HepG2 (cell line): Measurements from ENCODE around the gene ATP2A2. TPM values are rescaled to one million over a fixed set of nuclear protein-coding genes. Genes with fewer than 3 reads are reported as not detected.

ENCODE experiments used
- ATAC-seq: fragments of 200-7000 bp; cut with Tn5 transposase; 3 replicates; pipeline ENCODE4 v1.9.1; 2020; ENCODE audit warnings: mild to moderate bottlenecking, moderate library complexity
- BruUV-seq: library from RNA; stranded (reverse); fragments of 400-500 nt; replicated peaks from 2 replicates; lab custom pipeline; 2021; lab: Mats Ljungman, UMichigan
- CTCF ChIA-PET: fragments of 300-600 bp; formaldehyde crosslinking; extraction: SDS; loops from one replicate; lab custom pipeline; 2021; ENCODE audit warnings: low total read pairs, inconsistent platforms, low intra/inter-chr PET ratio; lab: Yijun Ruan, JAX
- POLR2A ChIA-PET: fragments of 350-600 bp; sonication (Branson Sonifier 250); formaldehyde crosslinking; loops from one replicate; lab custom pipeline; 2020; ENCODE audit warnings: antibody characterized with exemption, inconsistent platforms; lab: Yijun Ruan, JAX
- DNase-seq: peaks from one replicate; pipeline ENCODE4 v3.0.0-alpha.2; 2015; ENCODE audit warnings: low spot score
- FAIRE-seq: peaks from 3 replicates; lab custom pipeline; 2011; peaks lifted over from hg19 to GRCh38; lab: Jason Lieb, UNC
- H2AFZ ChIP-seq: one replicate; pipeline ENCODE4 v1.6.1; 2011; ENCODE audit warnings: low read length, inconsistent platforms
- H3K27ac ChIP-seq: fragments of 300-600 bp; 3 replicates; pipeline ENCODE4 v1.8.0; 2011; ENCODE audit warnings: mixed run types, mild to moderate bottlenecking, mixed read lengths, low read length, inconsistent platforms; ENCODE audit not compliant: insufficient read depth; ENCODE audit errors: extremely low read length
- H3K27me3 ChIP-seq, 2 experiments: fragments of 200-600 bp in 1 of 2; 2 replicates in 1 of 2; 3 replicates in 1 of 2; pipeline versions ENCODE4 v1.6.0 to v1.8.0; 2011; ENCODE audit warnings: low read length in 2 of 2, mild to moderate bottlenecking in 2 of 2, moderate library complexity in 2 of 2, inconsistent platforms in 1 of 2; ENCODE audit not compliant: insufficient read depth in 2 of 2, control insufficient read depth in 1 of 2
- H3K36me3 ChIP-seq, 2 experiments: fragments of 200-600 bp in 1 of 2; replicated peaks in 1 of 2; 2 replicates in 1 of 2; 3 replicates in 1 of 2; pipeline versions ENCODE4 v1.5.1 to v1.8.0; 2011; ENCODE audit warnings: low read length in 2 of 2, inconsistent platforms in 1 of 2; ENCODE audit not compliant: insufficient read depth in 2 of 2, control insufficient read depth in 1 of 2
- H3K4me1 ChIP-seq: 2 replicates; pipeline ENCODE4 v1.5.1; 2012; ENCODE audit warnings: low read length, inconsistent platforms; ENCODE audit not compliant: insufficient read depth
- H3K4me2 ChIP-seq: 2 replicates; pipeline ENCODE4 v1.6.0; 2011; ENCODE audit warnings: low read depth, low read length, inconsistent platforms
- H3K4me3 ChIP-seq, 3 experiments: fragments of 200-600 bp in 1 of 3; sonication (generic), shearing (Covaris generic) in 1 of 3; replicated peaks in 1 of 3; 2 replicates each; pipeline ENCODE4 v1.5.1; 2011 to 2016; ENCODE audit warnings: low read length in 3 of 3, inconsistent platforms in 2 of 3, low read depth in 2 of 3, mild to moderate bottlenecking in 2 of 3, control low read depth in 1 of 3, mixed read lengths in 1 of 3; ENCODE audit not compliant: insufficient read depth in 1 of 3
- H3K79me2 ChIP-seq: one replicate; pipeline ENCODE4 v1.6.1; 2011; ENCODE audit warnings: low read length, inconsistent platforms; ENCODE audit not compliant: insufficient read depth
- H3K9ac ChIP-seq: 2 replicates; pipeline ENCODE4 v1.6.0; 2011; ENCODE audit warnings: mild to moderate bottlenecking, low read depth, low read length, inconsistent platforms; ENCODE audit not compliant: insufficient read depth
- H3K9me3 ChIP-seq: 2 replicates; pipeline ENCODE4 v1.5.1; 2012; ENCODE audit warnings: mild to moderate bottlenecking, low read length
- H4K20me1 ChIP-seq: 2 replicates; pipeline ENCODE4 v1.6.0; 2011; ENCODE audit warnings: inconsistent platforms, mild to moderate bottlenecking, low read length, moderate library complexity; ENCODE audit not compliant: insufficient read depth
- ADNP ChIP-seq: sonication (generic); formaldehyde crosslinking; IDR thresholded peaks from 2 replicates; pipeline ENCODE4 v1.4.0; 2020; ENCODE audit warnings: missing genetic modification reagents
- CHCHD3 ChIP-seq: sonication (generic); formaldehyde crosslinking; IDR thresholded peaks from 2 replicates; pipeline ENCODE4 v1.8.0; 2022; ENCODE audit warnings: mild to moderate bottlenecking, missing genetic modification reagents, moderate library complexity
- FOXM1 ChIP-seq: sonication (generic); formaldehyde crosslinking; IDR thresholded peaks from 2 replicates; pipeline ENCODE4 v1.5.0; 2020; ENCODE audit warnings: missing genetic modification reagents
- FOXO1 ChIP-seq: sonication (generic); formaldehyde crosslinking; IDR thresholded peaks from 2 replicates; pipeline ENCODE4 v1.4.0; 2020; ENCODE audit warnings: missing genetic modification reagents
- HDAC1 ChIP-seq: sonication (generic); formaldehyde crosslinking; IDR thresholded peaks from 2 replicates; pipeline ENCODE4 v1.5.1; 2020; ENCODE audit warnings: mild to moderate bottlenecking, missing genetic modification reagents
- IKZF4 ChIP-seq: sonication (generic); formaldehyde crosslinking; IDR thresholded peaks from 2 replicates; pipeline ENCODE4 v1.5.1; 2020; ENCODE audit warnings: borderline replicate concordance, mild to moderate bottlenecking, low read depth, missing genetic modification reagents; ENCODE audit errors: not compliant biosample characterization
- RAD51 ChIP-seq: fragments of 450-650 bp; IDR thresholded peaks from 2 replicates; pipeline ENCODE4 v1.6.1; 2016; ENCODE audit warnings: borderline replicate concordance
- ZFP36L2 ChIP-seq: sonication (generic); formaldehyde crosslinking; IDR thresholded peaks from 2 replicates; pipeline ENCODE4 v1.4.0; 2020; ENCODE audit warnings: missing genetic modification reagents
- ZMYM3 ChIP-seq: sonication (generic); formaldehyde crosslinking; IDR thresholded peaks from 2 replicates; pipeline ENCODE4 v1.5.1; 2020; ENCODE audit warnings: mild to moderate bottlenecking, missing genetic modification reagents
- ZNF496 ChIP-seq: sonication (generic); formaldehyde crosslinking; IDR thresholded peaks from 2 replicates; pipeline ENCODE4 v1.8.1; 2023; ENCODE audit warnings: mild to moderate bottlenecking, moderate library complexity, missing genetic modification reagents; ENCODE audit not compliant: insufficient replicate concordance
- ZNF547 ChIP-seq: sonication (generic); formaldehyde crosslinking; IDR thresholded peaks from 2 replicates; pipeline ENCODE4 v1.5.1; 2020; ENCODE audit warnings: mild to moderate bottlenecking, missing genetic modification reagents
- ZNF615 ChIP-seq: sonication (generic); formaldehyde crosslinking; IDR thresholded peaks from 2 replicates; pipeline ENCODE4 v1.5.0; 2020; ENCODE audit warnings: mild to moderate bottlenecking, missing genetic modification reagents, borderline replicate concordance
- WGBS: methylation state at CpG from one replicate; pipeline ENCODE4 v1.1.6; 2017; ENCODE audit warnings: low lambda C conversion rate; 5-methylcytosine and 5-hydroxymethylcytosine counted together
- in situ Hi-C: cut with HindIII; loops from 2 replicates; pipeline ENCODE4 v1.10.0; 2017; ENCODE audit warnings: low pct_unique_long_range_greater_than_20kb; ENCODE audit not compliant: extremely low pct_ligation_motif_present
- intact Hi-C: fragments of 100-400 bp; cut with micrococcal nuclease; formaldehyde crosslinking; loops from one replicate; pipeline ENCODE4 v1.10.0; 2022; ENCODE audit not compliant: unreplicated experiment
- polyA plus RNA-seq, 8 experiments: library from polyadenylated mRNA; depleted of rRNA in 3 of 8; stranded (reverse) in 7 of 8; unstranded in 1 of 8; fragments of >200 nt; fragmentation: Illumina TruSeq in 4 of 8; extraction: Trizol in 4 of 8; gene quantifications; 2 replicates each; pipeline versions ENCODE4 v1.2.1 to v1.2.3, GENCODE V29; 2011 to 2016; ENCODE audit warnings: low read depth in 4 of 8, missing spikeins in 1 of 8, mixed read lengths in 1 of 8; ENCODE audit not compliant: insufficient read depth in 1 of 8
- total RNA-seq, 5 experiments: library from RNA; depleted of rRNA; stranded (reverse); fragments of >200 nt; fragmentation: Illumina TruSeq; extraction: Trizol; gene quantifications; 2 replicates each; pipeline ENCODE4 v1.2.3, GENCODE V29; 2016; ENCODE audit warnings: low read depth in 1 of 5
- TF ChIP-seq, protein P1 (sequence below): sonication (generic); formaldehyde crosslinking; IDR thresholded peaks from 2 replicates; pipeline ENCODE4 v1.8.1; 2023; ENCODE audit warnings: mild to moderate bottlenecking, missing genetic modification reagents
- TF ChIP-seq, protein P2 (sequence below): sonication (generic); formaldehyde crosslinking; IDR thresholded peaks from 2 replicates; pipeline ENCODE4 v1.5.0; 2020; ENCODE audit warnings: mild to moderate bottlenecking, missing genetic modification reagents
- TF ChIP-seq, protein P3 (sequence below): sonication (generic); formaldehyde crosslinking; IDR thresholded peaks from 2 replicates; pipeline ENCODE4 v1.5.0; 2020; ENCODE audit warnings: mild to moderate bottlenecking, missing genetic modification reagents, borderline replicate concordance

Gene ATP2A2
- total and polyA plus RNA-seq, 2 of the 13 experiments (the other 11 are each of a cell fraction or from before 2014, with no cell fraction given), result 35.4 to 85.5 TPM

DNA sequence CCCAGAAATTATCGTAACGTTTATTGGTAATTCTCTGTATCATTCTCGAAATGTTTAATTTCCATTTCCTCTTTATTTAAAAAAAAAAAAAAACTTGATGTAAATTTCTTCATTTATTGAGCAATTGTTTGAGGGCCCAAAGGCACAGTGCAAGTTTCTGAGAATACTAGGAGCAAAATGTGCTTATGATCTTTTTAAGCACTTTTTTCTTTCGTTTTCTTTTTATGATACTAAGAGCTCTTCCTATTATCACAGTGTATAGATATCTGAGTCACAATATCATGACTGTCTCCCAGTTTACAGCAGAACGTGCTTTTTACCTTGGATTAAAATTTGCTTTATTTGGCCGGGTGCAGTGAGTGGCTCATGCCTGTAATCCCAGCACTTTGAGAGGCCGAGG, 5.6 kb downstream of the ATP2A2 start:
- POLR2A ChIA-PET, result interaction anchor here (0.7 to 1.6 kb wide), 2 partner anchors 9 to 198 kb away, joined by 3 read pairs; no protein-coding TSS in a partner anchor
- WGBS, result 92% methylated on average over 7 of the region's 7 CpGs
- H3K79me2 ChIP-seq, result peaks cover 93% of the 10 kb centered on the region
- H3K4me1 ChIP-seq, result peaks cover 69% of the 10 kb centered on the region
- no peak overlapping the region for H3K9ac ChIP-seq
- no peaks in the 10 kb centered on the region for H3K27me3 ChIP-seq
- H3K4me2 ChIP-seq, result no peak overlapping the region; the same call in 1 of the 2 replicates
- no TSS peak for BruUV-seq
- no peak for TF ChIP-seq ZNF615 (CRISPR knock-in tag)
- TF ChIP-seq, protein P1, sequence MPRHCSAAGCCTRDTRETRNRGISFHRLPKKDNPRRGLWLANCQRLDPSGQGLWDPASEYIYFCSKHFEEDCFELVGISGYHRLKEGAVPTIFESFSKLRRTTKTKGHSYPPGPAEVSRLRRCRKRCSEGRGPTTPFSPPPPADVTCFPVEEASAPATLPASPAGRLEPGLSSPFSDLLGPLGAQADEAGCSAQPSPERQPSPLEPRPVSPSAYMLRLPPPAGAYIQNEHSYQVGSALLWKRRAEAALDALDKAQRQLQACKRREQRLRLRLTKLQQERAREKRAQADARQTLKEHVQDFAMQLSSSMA, result no peak
- TF ChIP-seq HDAC1 (CRISPR knock-in tag), result no peak
- no peak for TF ChIP-seq ZMYM3 (CRISPR knock-in tag)
- in situ Hi-C loops, result no loop called here
- no peak for DNase-seq
- ATAC-seq, result no peak
- intact Hi-C loops, result no loop called here
- no peak overlapping the region; a peak in 1 of 6 replicates for H3K4me3 ChIP-seq
- no peak overlapping the region for H2AFZ ChIP-seq
- FAIRE-seq, result no peak
- H3K36me3 ChIP-seq, result peaks cover 8 to 52% of the 10 kb centered on the region in 2 experiments
- CTCF ChIA-PET, result no interaction called here
- H3K9me3 ChIP-seq, result no peaks in the 10 kb centered on the region
- H3K27ac ChIP-seq, result no peak overlapping the region
- H4K20me1 ChIP-seq, result peaks cover 49% of the 10 kb centered on the region

DNA sequence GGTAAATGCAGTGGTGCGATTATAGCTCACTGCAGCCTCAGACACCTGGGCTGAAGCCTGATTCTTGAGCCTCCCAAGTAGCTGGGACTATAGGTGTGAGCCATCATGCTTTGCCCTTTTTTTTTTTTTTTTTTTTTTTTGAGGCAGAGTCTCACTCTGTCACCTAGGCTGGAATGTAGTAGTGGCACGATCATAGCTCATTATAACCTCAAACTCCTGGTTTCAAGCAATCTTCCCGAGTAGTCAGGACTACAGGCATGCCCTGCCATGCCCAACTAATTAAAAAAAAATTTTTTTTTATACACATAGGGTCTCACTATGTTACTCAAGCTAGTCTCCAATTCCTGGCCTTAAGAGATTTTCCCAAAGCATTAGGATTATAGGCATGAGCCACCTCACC, 6.9 kb downstream of the ATP2A2 start:
- FAIRE-seq, result no peak
- peaks cover 64% of the 10 kb centered on the region for H3K4me1 ChIP-seq
- H4K20me1 ChIP-seq, result peaks cover 46% of the 10 kb centered on the region
- in situ Hi-C loops (no loop called here), intact Hi-C loops (no loop called here)
- POLR2A ChIA-PET, result interaction anchor here (1.3 to 2.3 kb wide), 2 partner anchors 8 to 10 kb away, joined by 3 to 6 read pairs; no protein-coding TSS in a partner anchor
- no peak overlapping the region for H3K9ac ChIP-seq
- no peaks in the 10 kb centered on the region for H3K9me3 ChIP-seq
- no peaks in the 10 kb centered on the region for H3K27me3 ChIP-seq
- no peak overlapping the region for H2AFZ ChIP-seq
- no peak overlapping the region for H3K4me2 ChIP-seq
- WGBS, result 95% methylated on average over 3 of the region's 3 CpGs
- H3K36me3 ChIP-seq, result peaks cover 11 to 64% of the 10 kb centered on the region in 2 experiments
- no peak overlapping the region for H3K4me3 ChIP-seq
- peaks cover 88% of the 10 kb centered on the region for H3K79me2 ChIP-seq
- CTCF ChIA-PET, result no interaction called here
- no peak for DNase-seq
- no peak overlapping the region for H3K27ac ChIP-seq
- BruUV-seq, result no TSS peak
- no peak for ATAC-seq
- no peak for TF ChIP-seq IKZF4
- TF ChIP-seq ADNP (CRISPR knock-in tag), result no peak
- no peak for TF ChIP-seq RAD51
- TF ChIP-seq CHCHD3 (CRISPR knock-in tag), result no peak
- TF ChIP-seq, protein P2, sequence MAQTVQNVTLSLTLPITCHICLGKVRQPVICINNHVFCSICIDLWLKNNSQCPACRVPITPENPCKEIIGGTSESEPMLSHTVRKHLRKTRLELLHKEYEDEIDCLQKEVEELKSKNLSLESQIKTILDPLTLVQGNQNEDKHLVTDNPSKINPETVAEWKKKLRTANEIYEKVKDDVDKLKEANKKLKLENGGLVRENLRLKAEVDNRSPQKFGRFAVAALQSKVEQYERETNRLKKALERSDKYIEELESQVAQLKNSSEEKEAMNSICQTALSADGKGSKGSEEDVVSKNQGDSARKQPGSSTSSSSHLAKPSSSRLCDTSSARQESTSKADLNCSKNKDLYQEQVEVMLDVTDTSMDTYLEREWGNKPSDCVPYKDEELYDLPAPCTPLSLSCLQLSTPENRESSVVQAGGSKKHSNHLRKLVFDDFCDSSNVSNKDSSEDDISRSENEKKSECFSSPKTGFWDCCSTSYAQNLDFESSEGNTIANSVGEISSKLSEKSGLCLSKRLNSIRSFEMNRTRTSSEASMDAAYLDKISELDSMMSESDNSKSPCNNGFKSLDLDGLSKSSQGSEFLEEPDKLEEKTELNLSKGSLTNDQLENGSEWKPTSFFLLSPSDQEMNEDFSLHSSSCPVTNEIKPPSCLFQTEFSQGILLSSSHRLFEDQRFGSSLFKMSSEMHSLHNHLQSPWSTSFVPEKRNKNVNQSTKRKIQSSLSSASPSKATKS (CRISPR knock-in tag), result no peak
- no peak for TF ChIP-seq FOXM1 (CRISPR knock-in tag)
- no peak for TF ChIP-seq ZNF496 (CRISPR knock-in tag)
- TF ChIP-seq ZFP36L2 (CRISPR knock-in tag), result no peak
- TF ChIP-seq, protein P3, sequence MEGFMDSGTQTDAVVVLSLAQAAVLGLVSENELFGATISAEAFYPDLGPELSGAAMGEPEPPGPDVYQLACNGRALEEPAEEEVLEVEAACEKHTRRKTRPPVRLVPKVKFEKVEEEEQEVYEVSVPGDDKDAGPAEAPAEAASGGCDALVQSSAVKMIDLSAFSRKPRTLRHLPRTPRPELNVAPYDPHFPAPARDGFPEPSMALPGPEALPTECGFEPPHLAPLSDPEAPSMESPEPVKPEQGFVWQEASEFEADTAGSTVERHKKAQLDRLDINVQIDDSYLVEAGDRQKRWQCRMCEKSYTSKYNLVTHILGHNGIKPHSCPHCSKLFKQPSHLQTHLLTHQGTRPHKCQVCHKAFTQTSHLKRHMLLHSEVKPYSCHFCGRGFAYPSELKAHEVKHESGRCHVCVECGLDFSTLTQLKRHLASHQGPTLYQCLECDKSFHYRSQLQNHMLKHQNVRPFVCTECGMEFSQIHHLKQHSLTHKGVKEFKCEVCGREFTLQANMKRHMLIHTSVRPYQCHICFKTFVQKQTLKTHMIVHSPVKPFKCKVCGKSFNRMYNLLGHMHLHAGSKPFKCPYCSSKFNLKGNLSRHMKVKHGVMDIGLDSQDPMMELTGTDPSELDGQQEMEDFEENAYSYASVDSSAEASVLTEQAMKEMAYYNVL, result no peak
- TF ChIP-seq FOXO1, result no peak
- no peak for TF ChIP-seq ZNF547 (CRISPR knock-in tag)
